AG09319 (cell line): Measurements from ENCODE around the gene CAP2.

ENCODE experiments used
- DNase-seq: peaks from one replicate; pipeline ENCODE4 v3.0.0-alpha.2; 2010; ENCODE audit warnings: low read depth; ENCODE audit errors: extremely low read depth
- TF ChIP-seq, protein P1 (sequence below): IDR thresholded peaks from 2 replicates; pipeline ENCODE4 v1.5.1; 2011; ENCODE audit warnings: low read depth, mild to moderate bottlenecking, inconsistent platforms, low read length, moderate library complexity

Gene CAP2

GRCh38 chr6:17492350-17492749 lies 99.0 kb downstream of the CAP2 start:
- no peak for DNase-seq
- TF ChIP-seq, protein P1, sequence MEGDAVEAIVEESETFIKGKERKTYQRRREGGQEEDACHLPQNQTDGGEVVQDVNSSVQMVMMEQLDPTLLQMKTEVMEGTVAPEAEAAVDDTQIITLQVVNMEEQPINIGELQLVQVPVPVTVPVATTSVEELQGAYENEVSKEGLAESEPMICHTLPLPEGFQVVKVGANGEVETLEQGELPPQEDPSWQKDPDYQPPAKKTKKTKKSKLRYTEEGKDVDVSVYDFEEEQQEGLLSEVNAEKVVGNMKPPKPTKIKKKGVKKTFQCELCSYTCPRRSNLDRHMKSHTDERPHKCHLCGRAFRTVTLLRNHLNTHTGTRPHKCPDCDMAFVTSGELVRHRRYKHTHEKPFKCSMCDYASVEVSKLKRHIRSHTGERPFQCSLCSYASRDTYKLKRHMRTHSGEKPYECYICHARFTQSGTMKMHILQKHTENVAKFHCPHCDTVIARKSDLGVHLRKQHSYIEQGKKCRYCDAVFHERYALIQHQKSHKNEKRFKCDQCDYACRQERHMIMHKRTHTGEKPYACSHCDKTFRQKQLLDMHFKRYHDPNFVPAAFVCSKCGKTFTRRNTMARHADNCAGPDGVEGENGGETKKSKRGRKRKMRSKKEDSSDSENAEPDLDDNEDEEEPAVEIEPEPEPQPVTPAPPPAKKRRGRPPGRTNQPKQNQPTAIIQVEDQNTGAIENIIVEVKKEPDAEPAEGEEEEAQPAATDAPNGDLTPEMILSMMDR, result no peak

DNA sequence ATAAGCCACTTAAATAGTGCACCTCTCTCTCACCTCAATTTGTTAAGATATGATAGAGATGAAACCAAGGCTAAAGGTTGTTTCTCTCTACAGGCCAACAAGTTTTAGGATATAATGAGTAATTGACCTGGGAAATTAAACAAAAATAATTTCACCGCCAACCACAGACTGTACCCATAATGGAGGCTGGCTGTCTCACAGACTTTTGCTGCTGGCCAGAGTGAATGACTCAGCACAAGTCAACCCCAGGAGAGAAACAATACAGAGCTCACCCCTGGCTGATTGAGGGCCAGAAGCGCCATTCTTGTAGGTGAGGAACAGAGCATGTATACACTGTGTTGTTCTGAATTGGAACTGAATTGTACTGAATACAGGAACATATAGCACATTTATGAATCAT lies 99.9 kb downstream of the CAP2 start:
- no peak for DNase-seq
- TF ChIP-seq, protein P1, result no peak

GRCh38 chr6:17494177-17494576 lies 100.8 kb downstream of the CAP2 start:
- no peak for DNase-seq
- TF ChIP-seq, protein P1, result no peak

DNA sequence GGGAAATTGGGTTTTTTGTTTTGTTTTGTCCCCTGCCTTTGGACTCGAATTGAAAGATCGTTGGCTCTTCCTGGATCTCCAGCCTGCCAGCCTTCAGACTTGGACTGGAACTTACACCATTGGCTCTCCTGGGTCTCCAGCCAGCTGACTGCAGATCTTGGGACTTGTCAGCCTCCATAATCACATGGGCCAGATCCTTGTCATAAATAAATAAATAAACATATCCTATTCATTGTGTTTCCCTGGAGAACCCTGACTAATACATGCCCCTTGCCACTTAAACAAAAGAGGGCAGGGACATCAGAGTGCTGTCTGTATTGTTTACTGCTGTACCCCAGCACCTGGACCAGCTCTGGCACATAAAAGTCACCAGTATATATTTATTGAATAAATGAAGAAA lies 101.5 kb downstream of the CAP2 start:
- TF ChIP-seq, protein P1, result no peak

GRCh38 chr6:17497535-17498095 lies 104.2 kb downstream of the CAP2 start:
- TF ChIP-seq, protein P1, result no peak
- DNase-seq, result no peak

More for the DNA sequence above, 101.5 kb downstream of the CAP2 start:
- DNase-seq, result no peak

- TF ChIP-seq, protein P1, result no peak
Measured at GRCh38 chr6:17501442-17501841, 108.0 kb downstream of the CAP2 start.

DNA sequence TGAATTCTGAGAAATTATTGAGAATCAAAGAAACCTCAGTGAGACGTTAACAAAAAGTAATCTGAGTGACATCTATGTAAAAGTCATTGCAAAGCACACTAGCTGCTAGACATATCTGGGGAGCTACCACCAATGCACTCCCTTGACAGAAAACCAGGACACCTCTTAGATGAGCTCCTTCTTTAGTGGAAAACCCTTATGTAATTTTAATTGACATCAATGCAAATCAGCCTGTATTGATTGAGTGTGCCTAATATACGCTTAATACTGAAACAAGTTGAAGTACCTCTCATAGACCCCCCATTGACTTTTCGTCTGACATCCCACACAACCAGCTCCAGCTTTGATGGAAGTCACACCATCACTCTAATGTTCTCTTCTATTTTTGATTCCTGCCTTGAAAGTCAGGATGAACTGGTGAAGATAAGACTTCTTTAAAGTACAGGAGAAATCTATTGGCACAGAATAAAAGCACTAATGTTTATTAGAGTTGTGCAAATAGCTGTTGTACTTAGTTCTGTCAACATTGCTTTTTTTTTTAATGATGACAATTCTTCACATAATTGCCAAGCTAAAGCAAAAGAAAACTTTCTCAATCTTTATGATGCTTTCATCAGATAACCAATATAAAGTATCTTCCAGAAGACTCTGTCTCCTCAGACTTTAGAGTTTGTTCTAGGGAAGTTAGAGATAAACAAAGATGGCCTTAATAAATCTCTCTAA lies 108.7 kb downstream of the CAP2 start:
- DNase-seq, result no peak
- TF ChIP-seq, protein P1, result no peak

More at GRCh38 chr6:17501442-17501841, 108.0 kb downstream of the CAP2 start:
- DNase-seq, result no peak
